GM19035 (cell line): ENCODE data around the gene PIEZO1.

ENCODE experiments used
- ATAC-seq: cut with Tn5 transposase; IDR thresholded peaks from one replicate; pipeline ENCODE4 v1.9.1; 2021; ENCODE audit not compliant: unreplicated experiment

The PIEZO1 gene

DNA sequence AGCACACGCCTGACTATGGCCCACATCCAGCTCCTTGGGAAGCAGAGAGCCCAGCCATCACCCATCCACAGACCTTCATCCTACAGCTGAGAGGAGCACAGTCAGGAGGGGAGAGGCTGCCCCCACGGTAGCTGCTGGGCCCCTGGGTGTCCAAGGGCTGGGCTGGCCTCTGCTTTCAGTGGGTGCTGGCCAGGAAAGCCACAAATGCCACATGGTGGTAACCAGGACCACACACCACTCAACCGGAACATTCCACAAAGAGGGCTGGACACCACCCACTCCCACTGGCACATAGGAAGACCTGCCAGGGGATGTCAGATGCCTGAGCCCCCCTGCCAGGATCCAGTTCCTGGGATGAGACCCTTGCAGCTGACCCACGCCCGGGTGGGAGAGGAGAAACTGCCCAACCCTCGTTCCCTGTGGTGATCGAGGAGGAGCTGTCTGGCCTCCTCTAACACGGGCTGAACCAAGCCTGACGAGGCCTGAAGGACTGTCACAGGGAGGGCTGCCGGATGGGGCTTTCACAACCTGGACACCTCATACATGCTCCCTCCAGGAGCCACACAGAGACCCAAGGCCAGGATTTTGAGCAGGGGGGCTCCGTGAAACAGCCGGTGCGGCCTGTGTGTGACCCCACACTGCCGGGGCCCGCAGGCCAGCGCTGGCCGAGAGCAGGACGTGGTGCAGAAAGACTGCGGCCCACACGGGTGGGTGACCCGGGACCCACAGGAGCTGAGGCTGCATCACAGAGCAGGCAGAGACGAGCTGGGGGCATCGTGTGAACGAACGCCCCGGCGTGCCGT is 30.7 kb downstream of the PIEZO1 start:
- no peak for ATAC-seq

- no peak for ATAC-seq
These were observed 31.4 kb downstream of the PIEZO1 start for GRCh38 chr16:88753602-88754001.

GRCh38 chr16:88753191-88753590 is 31.8 kb downstream of the PIEZO1 start:
- ATAC-seq: no peak

DNA sequence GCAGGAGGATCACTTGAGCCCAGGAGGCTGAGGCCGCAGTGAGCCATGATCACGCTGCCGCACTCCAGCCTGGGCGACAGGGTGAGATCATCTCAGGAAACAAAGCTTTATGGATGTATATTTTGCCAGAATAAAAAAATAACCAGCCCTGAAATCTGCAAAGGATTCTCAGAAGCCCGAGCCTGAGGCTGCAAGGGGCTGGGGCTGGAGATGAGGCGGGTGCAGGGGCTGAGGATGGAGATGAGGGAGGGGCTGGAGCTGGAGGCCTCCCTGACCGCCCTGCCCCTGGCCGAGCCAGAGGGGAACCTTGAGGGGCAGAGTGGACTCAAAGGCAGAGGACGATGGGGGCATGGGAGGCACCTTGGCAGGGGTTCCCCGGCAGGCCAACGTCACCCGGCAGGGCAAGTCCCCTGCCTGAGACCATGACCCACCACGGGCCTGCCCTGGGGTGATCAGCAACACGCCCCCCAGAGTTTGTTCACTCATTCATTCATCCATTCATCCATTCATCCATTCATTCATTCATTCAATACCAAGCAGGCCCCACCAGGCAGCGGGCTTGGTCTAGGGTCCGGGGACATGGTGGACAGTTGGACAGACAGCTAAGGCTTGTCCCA is 32.5 kb downstream of the PIEZO1 start:
- no peak for ATAC-seq

DNA sequence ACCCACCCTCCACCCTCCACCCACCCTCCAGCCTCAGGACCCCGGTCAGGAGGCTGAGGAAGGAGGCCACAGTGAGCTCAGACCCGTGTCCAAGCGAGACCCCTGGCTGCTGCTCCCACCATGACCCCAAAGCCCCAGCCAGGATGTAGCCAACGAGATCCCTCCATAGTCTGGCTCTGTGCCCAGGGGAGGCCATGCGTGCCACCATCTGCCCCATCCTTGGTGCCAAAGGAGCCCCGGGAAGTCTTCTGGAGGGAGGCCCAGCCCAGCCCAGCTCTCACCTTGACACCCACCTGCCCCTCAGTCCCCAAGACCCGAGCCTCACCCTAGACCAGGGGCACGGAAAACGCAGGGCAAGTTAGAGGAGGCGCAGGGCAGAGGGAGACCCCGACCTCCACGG is 34.2 kb downstream of the PIEZO1 start:
- ATAC-seq: no peak

DNA sequence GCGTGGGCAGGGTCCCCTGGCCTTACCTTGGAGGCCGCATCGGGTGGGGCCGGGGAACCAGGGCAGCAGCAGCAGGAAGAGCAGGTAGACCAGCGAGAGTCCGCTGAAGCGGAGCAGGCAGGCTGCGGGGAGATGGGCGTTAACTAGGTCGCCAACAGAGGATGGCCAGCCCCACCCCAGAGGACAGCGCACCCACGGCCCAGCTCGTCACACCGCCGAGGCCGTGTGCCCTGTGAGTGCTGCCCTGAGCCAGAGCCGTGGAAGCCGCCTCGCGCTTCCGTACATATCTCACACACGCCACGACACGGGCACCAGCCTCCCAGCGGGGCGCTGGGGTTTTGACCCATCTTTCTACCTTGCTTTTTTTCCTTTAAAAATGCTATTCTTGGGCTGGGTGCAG is 35.7 kb downstream of the PIEZO1 start:
- no peak for ATAC-seq

DNA sequence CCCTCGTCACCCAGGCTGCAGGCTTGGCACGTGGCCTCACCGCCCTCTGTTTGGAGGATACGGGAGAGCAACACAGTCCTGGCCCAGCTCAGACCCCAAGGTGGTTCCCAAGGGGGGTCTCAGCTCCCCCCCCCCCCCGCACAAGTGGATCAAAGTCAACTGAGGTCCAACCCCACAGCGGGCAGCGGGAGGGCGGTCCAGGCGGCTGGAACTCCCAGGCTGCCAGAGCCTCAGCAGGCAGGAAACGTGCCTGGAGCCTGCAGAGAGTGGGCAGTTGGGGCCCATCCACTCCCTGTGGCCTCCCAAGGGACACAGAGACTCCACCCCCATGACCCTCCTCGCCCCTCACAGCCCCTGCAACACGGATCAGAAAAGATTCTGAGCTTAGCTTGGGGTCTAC is 36.7 kb downstream of the PIEZO1 start:
- ATAC-seq: no peak

- no peak for ATAC-seq
These were observed 37.3 kb downstream of the PIEZO1 start for GRCh38 chr16:88747588-88748301.

DNA sequence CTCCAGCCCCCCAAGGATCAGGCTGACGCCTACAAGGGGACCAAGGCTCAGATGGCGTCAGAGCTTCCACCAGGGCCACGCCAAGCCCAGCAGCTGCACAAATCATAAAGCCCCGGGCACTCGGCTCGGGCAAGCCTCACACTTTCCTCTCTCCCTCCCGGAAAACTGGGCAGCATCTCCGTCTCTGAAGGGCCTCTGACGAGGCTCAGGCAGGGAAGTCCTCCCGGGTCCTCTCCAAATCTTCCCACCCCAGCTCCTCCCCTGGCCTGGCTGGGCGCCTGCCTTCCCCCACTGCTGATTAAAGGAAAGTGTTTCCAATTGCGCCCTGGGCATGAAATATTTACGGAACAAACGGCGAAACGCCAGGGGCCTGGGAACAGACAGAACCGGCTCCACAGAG is 38.5 kb downstream of the PIEZO1 start:
- ATAC-seq: no peak

GRCh38 chr16:88744577-88745521 is 40.2 kb downstream of the PIEZO1 start:
- no peak for ATAC-seq

GRCh38 chr16:88743693-88744576 is 41.1 kb downstream of the PIEZO1 start:
- no peak for ATAC-seq

- ATAC-seq: no peak
These were observed 42.0 kb downstream of the PIEZO1 start for GRCh38 chr16:88742896-88743605.

- ATAC-seq: no peak
These were observed 43.7 kb downstream of the PIEZO1 start for GRCh38 chr16:88741368-88741767.

DNA sequence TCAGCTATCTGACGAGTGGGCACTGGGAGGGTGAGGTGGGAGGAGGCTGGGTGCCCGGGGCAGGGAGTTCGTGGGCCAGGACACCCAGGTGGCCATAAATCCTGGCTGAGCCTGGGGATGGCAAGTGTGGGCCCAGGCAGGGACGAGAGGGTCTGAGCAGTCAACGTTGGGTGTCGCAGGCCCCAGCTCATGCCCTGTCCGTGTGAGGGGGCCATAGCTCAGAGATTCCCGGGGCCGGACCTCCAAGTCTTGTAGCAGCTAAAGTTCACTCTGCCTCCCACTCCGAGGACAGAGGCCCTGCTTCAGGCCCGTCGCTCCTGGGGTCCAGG is 44.3 kb downstream of the PIEZO1 start:
- no peak for ATAC-seq

DNA sequence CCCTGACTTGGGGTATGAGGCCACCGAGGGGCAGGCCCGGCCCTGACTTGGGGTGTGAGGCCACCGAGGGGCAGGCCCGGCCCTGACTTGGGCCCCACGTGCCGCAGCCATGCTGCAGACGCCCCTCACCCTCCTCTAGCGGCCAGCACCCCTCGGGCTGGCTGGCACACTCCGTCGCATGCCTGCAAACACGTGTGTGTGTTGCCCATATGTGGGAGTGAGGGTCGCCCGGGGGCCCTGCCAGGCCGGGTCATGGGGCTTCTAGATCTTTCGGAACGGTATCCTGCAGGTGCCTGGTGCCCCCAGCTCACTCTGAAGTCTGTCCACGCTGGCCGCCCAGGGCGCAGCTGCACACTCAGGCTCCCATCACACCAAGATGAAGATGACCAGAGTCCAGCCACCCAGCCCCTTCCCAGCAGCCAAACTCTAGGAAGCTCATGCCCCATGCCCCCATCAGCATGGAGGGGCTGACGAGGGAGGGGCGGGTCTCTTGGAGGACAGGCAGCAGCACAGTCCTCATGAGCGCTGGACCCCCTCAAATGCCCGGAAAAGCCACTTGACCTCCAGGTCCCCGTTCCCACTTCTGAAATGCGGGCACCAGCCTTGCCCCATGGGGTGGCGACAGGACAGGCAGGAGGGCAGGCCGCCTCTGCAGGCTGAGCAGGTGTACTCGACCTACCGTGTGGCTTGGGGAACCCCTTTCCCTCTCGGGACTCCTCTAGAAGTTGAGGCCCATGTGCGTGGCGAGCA is 44.9 kb downstream of the PIEZO1 start:
- ATAC-seq: no peak

- ATAC-seq: no peak
These were observed 45.7 kb downstream of the PIEZO1 start for GRCh38 chr16:88739139-88739976.

- ATAC-seq: no peak
These were observed 46.6 kb downstream of the PIEZO1 start for GRCh38 chr16:88738151-88739084.
